K562 (cell line): Measurements from ENCODE around the gene B3GAT1.

Source experiments
- BRCA1 ChIP-seq, 2 experiments: fragments of 450-650 bp in 1 of 2; sonication (generic) in 1 of 2; formaldehyde crosslinking in 1 of 2; IDR thresholded peaks; 2 replicates each; pipeline versions ENCODE4 v1.5.0 to v1.6.1; 2017 to 2020; ENCODE audit warnings: mild to moderate bottlenecking in 1 of 2, missing genetic modification reagents in 1 of 2
- CCAR2 ChIP-seq: fragments of 200-400 bp; formaldehyde crosslinking; IDR thresholded peaks from 2 replicates; pipeline ENCODE4 v1.6.1; 2017; ENCODE audit warnings: mild to moderate bottlenecking, low read depth, low read length
- ETS1 ChIP-seq: conservative IDR thresholded peaks from 2 replicates; pipeline ENCODE4 v1.6.1; 2011; ENCODE audit warnings: low read depth, mild to moderate bottlenecking, low read length; ENCODE audit not compliant: control insufficient read depth
- KAT2B ChIP-seq: IDR thresholded peaks from one replicate; pipeline ENCODE4 v1.6.1; 2012; ENCODE audit warnings: low read depth, mild to moderate bottlenecking, control low read depth, inconsistent platforms, low read length, moderate library complexity
- TAF7 ChIP-seq: fragments of 450-650 bp; IDR thresholded peaks from 2 replicates; pipeline ENCODE4 v1.6.1; 2016; ENCODE audit warnings: missing genetic modification characterization, missing compliant biosample characterization
- TCF7L2 ChIP-seq: fragments of 150-350 bp; IDR thresholded peaks from 2 replicates; pipeline ENCODE4 v1.6.1; 2016; ENCODE audit warnings: low read depth, mild to moderate bottlenecking, low read length, moderate library complexity
- ZNF140 ChIP-seq: fragments of 250-450 bp; sonication (Bioruptor Pico); IDR thresholded peaks from 2 replicates; pipeline ENCODE4 v1.8.0; 2021; ENCODE audit warnings: moderate library complexity, mild to moderate bottlenecking, inconsistent platforms
- ZNF592 ChIP-seq: fragments of 450-650 bp; IDR thresholded peaks from 2 replicates; pipeline ENCODE4 v1.6.1; 2017; ENCODE audit warnings: antibody characterized with exemption, mild to moderate bottlenecking
- ZNF780A ChIP-seq: fragments of 250-450 bp; sonication (Bioruptor Pico); IDR thresholded peaks from 2 replicates; pipeline ENCODE4 v1.5.0; 2021; ENCODE audit warnings: mild to moderate bottlenecking

GRCh38 chr11:134337051-134337450, 75.0 kb downstream of the B3GAT1 start:
- TF ChIP-seq ETS1: no peak
- TF ChIP-seq KAT2B: no peak
- TF ChIP-seq ZNF592: no peak
- TF ChIP-seq TCF7L2: no peak
- TF ChIP-seq CCAR2: no peak
- no peak for TF ChIP-seq ZNF140 (CRISPR knock-in tag)
- no peak for TF ChIP-seq ZNF780A (CRISPR knock-in tag)
- no peak for TF ChIP-seq BRCA1 (IDR thresholded peaks at IDR 0.05)
- no peak for TF ChIP-seq BRCA1 (CRISPR knock-in tag; IDR thresholded peaks at IDR 0.05)
- no peak for TF ChIP-seq TAF7 (tag)
